RWPE1 (cell line): Measurements from ENCODE around the gene VAMP4.
"Not testable (repeated sequence)": the region's sequence is repeated elsewhere in the genome, so short reads cannot be mapped to it uniquely, and the experiment has no call there.

Source experiments
- CTCF ChIA-PET: fragments of 350-600 bp; sonication (Branson Sonifier 250); formaldehyde crosslinking; extraction: SDS; loops from one replicate; lab custom pipeline; 2021; lab: Yijun Ruan, JAX
- POLR2A ChIA-PET: fragments of 400-600 bp; formaldehyde crosslinking; extraction: SDS; loops from one replicate; lab custom pipeline; 2020; ENCODE audit warnings: antibody characterized with exemption; ENCODE audit not compliant: low non-redundant PET; lab: Yijun Ruan, JAX
- DNase-seq: peaks from one replicate; pipeline ENCODE4 v3.0.0; 2012; ENCODE audit warnings: low spot score
- H3K27ac ChIP-seq: fragments of 450-650 bp; 2 replicates; pipeline ENCODE4 v1.5.1; 2017
- TF ChIP-seq, protein P1 (sequence below): fragments of 450-650 bp; conservative IDR thresholded peaks from 2 replicates; pipeline ENCODE4 v1.5.1; 2017; ENCODE audit warnings: low read depth, mild to moderate bottlenecking

The VAMP4 gene

DNA sequence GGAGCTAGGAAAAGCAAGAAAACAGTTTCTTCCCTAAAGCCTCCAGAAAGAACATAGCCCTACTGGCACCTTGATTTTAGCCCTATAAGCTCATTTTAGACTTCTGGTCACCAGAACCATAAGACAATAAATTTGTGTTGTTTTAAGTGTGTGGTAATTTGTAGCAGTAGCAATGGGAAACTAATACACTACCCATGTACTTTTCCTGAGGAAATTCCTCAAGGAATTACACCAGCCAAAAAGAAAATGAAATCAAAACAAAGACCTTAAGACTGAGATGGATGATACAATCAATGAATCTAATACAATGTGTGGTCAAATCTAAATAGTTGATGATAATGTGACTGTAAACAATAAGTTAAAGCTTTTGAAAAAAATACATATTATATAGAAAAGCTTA, 11.8 kb downstream of the VAMP4 start:
- ChIA-PET POLR2A (no interaction called here), CTCF (interaction anchor here (0.6 to 0.9 kb wide), 3 partner anchors 10 to 163 kb away, joined by 3 read pairs; no protein-coding TSS in a partner anchor)
- H3K27ac ChIP-seq: no peak overlapping the region
- DNase-seq: no peak
- TF ChIP-seq, protein P1, sequence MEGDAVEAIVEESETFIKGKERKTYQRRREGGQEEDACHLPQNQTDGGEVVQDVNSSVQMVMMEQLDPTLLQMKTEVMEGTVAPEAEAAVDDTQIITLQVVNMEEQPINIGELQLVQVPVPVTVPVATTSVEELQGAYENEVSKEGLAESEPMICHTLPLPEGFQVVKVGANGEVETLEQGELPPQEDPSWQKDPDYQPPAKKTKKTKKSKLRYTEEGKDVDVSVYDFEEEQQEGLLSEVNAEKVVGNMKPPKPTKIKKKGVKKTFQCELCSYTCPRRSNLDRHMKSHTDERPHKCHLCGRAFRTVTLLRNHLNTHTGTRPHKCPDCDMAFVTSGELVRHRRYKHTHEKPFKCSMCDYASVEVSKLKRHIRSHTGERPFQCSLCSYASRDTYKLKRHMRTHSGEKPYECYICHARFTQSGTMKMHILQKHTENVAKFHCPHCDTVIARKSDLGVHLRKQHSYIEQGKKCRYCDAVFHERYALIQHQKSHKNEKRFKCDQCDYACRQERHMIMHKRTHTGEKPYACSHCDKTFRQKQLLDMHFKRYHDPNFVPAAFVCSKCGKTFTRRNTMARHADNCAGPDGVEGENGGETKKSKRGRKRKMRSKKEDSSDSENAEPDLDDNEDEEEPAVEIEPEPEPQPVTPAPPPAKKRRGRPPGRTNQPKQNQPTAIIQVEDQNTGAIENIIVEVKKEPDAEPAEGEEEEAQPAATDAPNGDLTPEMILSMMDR: no peak

DNA sequence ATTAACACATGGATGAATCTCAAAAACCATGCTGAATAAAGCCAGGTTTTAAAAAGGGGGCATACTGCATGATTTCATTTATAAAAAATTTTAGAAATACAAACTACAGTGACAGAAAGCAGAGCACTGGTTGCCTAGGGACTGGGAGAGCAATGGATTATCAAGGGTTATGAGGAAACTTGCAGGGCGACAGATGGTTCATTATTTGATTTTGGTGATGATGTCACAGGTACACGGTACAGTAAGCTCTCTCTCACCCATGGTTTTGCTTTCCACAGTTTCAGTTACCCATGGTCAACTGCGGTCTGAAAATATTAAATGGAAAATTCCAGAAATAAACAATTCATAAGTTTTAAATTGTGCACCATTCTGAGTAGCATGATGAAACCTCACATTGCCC, 14.1 kb downstream of the VAMP4 start:
- ChIA-PET CTCF (no interaction called here), POLR2A (no interaction called here)

DNA sequence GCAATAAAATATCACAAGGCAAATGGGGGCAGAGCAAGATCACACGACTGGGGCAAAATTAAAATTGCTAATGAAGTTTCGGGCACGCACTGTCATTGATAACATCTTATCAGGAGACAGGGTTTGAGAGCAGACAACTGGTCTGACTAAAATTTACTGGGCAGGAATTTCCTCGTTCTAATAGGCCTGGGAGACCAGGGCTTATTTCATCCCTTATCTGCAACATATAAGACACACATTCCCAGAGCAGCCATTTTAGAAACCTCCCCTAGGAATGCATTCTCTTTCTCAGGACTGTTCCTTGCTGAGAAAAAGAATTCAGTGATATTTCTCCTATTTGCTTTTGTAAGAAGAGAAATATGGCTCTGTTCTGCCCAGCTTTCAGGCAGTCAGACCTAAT, 18.7 kb downstream of the VAMP4 start:
- H3K27ac ChIP-seq, CTCF ChIA-PET, POLR2A ChIA-PET, DNase-seq: not testable (repeated sequence)

More for the DNA sequence above, 14.1 kb downstream of the VAMP4 start:
- no peak for DNase-seq
- TF ChIP-seq, protein P1: no peak
- H3K27ac ChIP-seq: no peak overlapping the region

DNA sequence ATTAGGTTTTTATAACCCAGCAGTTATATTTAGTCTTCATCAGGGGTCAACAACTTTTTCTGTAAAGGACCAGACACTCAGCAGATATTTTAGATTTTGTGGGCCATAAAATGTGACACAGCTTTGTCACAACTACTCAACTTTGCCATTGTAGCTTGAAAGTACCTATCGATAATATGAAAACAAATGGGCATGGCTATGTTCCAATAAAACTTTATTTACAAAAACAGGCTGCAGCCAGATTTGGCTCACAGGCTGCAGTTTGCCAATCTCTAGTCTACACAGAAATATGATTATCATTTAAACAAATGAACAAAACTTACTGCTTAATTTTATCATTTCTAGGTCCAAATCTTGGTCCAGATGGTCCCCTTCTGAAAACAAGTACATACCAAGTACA, 23.0 kb downstream of the VAMP4 start:
- TF ChIP-seq, protein P1: no peak
- CTCF ChIA-PET: no interaction called here
- no peak for DNase-seq

DNA sequence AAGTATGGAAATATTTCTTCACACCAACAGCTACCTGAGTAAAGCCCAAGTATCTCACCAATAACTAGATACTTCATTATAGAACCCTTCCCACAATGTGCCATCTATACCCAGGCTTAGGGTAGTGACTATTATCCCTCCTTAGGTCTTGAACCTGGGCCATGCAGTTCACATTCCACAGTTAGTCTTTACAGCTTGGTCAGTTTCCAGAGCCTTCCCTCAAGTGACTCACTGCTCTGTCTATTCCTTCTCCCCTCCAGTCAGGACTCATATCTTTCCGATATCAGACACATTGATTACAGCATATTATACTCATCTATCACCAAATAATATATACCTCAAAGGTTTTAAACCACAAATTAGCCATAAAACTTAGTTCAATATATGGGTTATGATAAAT, 23.6 kb downstream of the VAMP4 start:
- TF ChIP-seq, protein P1: no peak
- DNase-seq: no peak
- H3K27ac ChIP-seq: no peak overlapping the region
- ChIA-PET POLR2A (no interaction called here), CTCF (no interaction called here)

More for the DNA sequence above, 23.0 kb downstream of the VAMP4 start:
- H3K27ac ChIP-seq: no peak overlapping the region
- POLR2A ChIA-PET: no interaction called here

DNA sequence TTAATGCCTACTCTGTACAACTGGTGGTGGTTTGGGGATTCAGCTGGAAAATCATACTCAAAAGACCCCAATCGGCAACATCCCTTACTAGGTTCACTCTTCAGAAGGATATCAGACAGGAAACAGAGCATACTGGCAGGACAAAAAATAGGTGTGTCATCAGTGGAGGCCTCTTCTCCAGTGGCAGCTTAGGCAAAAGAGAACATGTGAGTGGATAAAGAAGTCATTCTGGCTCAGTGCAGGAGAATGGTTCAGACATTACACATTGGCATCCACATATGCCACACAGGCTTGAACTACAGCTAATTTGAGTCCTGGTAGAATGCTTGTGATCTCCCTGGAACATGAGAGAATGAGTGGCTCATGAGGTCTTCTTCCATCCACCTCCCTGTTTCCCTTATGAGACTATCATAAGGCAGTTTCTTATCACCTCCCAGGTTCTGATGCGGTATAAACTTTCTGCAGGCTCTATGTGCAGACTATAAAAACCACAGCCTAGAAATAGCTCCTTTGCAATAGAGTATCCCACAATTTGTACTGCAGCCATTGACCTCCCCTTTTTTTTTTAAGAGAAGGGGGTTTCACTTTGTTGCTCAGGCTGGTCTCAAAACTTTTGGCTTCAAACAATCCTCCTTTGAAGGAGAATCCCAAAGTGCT, 24.7 kb downstream of the VAMP4 start:
- no peak overlapping the region for H3K27ac ChIP-seq
- DNase-seq: no peak
- TF ChIP-seq, protein P1: no peak
- ChIA-PET CTCF (no interaction called here), POLR2A (no interaction called here)

DNA sequence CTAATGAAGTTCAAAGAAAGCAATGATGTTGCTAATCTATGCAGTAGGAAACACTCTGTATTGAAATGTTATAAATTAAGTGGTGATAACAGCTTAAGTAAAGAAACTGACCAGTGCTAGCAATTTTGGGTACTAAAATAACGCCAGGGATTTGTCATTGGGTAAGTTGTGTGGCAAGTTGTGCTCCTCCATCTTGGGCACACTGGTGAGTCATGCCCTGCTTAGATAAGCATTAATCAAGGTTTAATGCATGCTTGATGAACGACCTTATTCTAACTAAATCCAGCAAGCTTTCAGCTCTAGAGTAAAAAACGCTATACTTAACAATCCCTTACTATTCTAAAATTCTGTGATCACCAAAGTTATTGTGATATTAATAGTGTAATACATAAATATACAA, 25.2 kb downstream of the VAMP4 start:
- H3K27ac ChIP-seq: no peak overlapping the region
- TF ChIP-seq, protein P1: no peak
- no peak for DNase-seq
- CTCF ChIA-PET: interaction anchor here (0.6 kb wide), 1 partner anchor 136 kb away, joined by 3 read pairs; no protein-coding TSS in a partner anchor
- POLR2A ChIA-PET: no interaction called here
